Measurements from ENCODE around the gene UNKL.

UNKL gene

DNA sequence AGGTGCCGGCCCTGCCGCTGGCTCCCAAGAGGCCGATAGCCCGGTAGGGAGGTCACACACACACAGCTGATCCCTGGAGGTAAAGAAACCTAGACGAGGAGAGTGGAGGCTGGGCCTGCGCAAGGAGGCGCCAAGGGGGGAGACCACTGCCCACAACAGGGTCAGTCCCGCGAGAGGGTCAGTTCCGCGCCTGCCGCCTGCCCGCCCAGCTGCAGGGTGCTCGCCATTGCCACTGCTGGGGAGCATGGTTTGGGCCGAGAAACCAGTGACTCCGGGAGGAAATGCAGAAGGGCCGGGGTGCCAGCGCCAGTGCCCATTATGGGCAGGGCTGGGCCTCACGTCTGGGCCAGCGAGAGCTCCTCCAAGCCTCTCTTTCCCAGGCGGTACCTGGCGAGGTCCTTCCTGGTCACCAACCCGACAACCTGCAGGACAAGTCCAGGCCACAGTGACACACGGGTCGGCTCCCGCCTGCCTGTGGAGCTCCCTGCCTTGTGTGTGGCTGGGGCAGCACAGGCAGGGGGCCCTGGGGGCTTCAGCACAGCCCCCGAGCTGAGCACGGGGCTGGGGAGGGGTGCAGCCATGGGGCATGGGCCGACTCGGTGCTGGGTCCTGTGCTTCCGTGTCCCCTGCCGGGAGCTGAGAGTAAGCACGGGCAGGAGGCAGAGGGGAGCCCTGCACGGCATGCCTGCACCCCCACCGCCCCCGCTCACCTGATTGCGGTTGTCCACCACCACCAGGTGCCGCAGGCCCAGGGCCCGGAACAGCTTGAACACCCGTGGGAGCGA, 32.0 kb upstream of the UNKL start:
- TF ChIP-seq, protein P1, sequence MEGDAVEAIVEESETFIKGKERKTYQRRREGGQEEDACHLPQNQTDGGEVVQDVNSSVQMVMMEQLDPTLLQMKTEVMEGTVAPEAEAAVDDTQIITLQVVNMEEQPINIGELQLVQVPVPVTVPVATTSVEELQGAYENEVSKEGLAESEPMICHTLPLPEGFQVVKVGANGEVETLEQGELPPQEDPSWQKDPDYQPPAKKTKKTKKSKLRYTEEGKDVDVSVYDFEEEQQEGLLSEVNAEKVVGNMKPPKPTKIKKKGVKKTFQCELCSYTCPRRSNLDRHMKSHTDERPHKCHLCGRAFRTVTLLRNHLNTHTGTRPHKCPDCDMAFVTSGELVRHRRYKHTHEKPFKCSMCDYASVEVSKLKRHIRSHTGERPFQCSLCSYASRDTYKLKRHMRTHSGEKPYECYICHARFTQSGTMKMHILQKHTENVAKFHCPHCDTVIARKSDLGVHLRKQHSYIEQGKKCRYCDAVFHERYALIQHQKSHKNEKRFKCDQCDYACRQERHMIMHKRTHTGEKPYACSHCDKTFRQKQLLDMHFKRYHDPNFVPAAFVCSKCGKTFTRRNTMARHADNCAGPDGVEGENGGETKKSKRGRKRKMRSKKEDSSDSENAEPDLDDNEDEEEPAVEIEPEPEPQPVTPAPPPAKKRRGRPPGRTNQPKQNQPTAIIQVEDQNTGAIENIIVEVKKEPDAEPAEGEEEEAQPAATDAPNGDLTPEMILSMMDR (IDR thresholded peaks at IDR 0.05; ENCODE audit: low read depth, low read length, missing control alignments) = no peak
- no peak for DNase-seq (ENCODE audit: extremely low read depth, low read depth)
- H3K4me3 ChIP-seq (replicated peaks; ENCODE audit: low read depth, low read length) = no peak overlapping the region

DNA sequence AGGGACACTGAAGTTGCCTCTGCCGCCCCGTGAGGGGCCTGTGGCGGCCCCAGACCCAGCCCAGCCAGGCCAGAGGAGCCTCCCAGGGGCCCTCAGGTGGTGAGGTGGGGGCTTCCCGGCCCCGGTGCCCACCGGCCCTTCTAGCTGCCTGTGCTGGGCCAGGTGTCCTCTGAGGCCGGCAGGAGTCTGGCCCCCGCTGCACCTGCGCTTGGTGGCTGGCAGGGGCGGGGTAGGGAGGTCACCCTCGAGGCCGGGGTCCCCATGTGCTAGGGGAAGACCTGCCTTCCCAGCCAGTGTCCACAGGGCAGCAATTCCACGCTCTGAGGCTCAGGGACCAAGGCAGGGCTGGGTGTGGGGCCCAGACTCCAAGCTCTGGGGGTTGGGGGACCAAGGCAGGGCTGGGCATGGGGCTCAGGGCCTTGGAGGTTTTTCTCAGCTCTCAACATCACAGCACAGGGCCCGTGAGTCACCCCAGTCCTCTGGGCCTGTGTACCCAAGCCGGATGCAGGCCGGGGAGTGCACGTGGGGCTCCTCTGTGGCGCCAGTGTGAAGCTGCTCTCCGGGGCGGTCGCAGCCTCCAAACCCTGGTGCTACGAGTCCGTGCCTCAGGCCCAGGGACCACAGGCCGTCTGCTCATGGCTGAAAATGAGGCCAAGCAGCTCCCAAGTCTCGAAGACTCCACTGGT, 31.2 kb upstream of the UNKL start:
- DNase-seq (ENCODE audit: extremely low read depth, low read depth) = no peak
- TF ChIP-seq, protein P1 (IDR thresholded peaks at IDR 0.05; ENCODE audit: low read depth, low read length, missing control alignments) = no peak
- H3K4me3 ChIP-seq (replicated peaks; ENCODE audit: low read depth, low read length) = no peak overlapping the region

DNA sequence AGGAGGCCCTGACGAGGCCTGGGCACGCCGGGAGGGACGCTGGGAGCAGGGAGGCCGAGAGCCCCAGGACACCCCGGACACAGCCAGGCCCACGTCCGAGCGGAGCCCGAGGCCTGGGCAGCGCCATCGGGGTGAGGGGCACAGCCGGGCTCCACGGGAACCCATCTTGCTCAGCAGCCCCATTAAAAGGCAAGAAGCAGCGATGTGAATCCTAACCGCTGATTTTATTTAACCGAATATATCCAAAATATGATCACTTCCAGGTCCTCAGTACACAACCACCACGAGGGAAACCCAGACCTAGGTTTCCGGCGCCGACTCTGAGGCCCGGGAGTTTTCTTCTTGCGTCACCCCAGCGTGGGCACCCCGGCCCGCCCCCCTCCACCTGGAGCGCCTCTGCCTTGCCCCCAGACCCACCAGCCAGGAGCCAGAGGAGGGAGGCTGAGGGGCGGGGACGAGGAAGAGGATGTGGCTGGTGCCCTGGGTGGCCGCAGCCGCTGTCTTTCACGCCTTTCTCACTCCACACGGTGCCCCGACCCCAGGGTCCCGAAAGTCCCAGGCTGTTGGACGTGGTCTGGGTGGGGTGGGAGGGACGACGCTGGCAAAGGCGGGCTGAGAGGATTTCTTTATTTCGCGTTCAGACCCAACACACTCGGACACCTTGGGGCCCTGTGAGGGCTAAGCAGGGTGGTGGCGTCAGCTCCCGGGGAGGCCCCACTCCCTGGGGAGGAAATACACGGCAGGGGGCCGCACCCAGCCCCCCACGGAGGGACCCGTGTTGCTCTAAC, 30.4 kb upstream of the UNKL start:
- TF ChIP-seq, protein P1 (IDR thresholded peaks at IDR 0.05; ENCODE audit: low read depth, low read length, missing control alignments) = no peak

DNA sequence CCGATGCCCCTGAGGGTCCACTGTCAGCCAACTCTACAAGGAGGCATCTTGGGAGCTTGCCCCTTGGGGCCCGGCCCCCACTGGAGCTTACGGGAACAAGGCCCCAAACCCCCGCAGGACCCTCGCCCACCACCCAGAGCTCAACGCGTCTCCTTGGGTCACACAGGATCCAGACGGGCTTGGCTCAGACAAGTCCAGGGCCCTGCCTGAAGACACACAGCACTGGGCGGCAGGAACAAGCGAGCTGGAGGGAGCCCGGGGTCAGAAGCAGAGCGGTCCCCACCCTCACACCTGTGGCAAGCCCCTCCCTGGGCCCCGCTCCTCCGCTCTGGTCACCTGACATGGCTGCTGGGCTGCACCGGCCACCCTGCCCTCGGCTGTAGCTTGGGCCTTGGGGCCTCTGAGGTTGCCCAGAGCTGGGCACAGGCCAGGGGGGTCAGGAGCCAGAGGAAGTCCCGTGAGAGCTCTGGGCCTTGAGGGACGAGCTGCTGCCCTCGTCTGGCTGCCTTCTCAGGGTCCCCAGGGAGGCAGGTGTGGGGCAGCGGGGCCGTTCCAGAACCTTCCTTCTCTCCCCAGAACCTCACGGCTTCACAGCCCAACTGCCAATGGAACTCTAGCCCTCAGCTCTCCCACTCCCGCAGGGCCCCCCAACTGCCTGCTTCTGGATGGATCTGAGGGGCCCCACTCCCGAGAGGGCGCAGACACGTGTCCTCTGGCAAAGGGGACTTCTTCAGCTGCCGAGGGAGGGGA, 29.7 kb upstream of the UNKL start, which contains the start of gene CCDC154:
CCDC154 (minus strand) TSS at position 577 of the 750 bp plus-strand sequence; CDS start at position 343, 234 bp downstream.
- H3K4me3 ChIP-seq (replicated peaks; ENCODE audit: low read depth, low read length) = no peak within 1 kb of the TSS
- no peak for DNase-seq (ENCODE audit: extremely low read depth, low read depth)
- TF ChIP-seq, protein P1 (IDR thresholded peaks at IDR 0.05; ENCODE audit: low read depth, low read length, missing control alignments) = no peak

More for the DNA sequence above, 30.4 kb upstream of the UNKL start:
- no peak overlapping the region for H3K4me3 ChIP-seq (replicated peaks; ENCODE audit: low read depth, low read length)
- no peak for DNase-seq (ENCODE audit: extremely low read depth, low read depth)

DNA sequence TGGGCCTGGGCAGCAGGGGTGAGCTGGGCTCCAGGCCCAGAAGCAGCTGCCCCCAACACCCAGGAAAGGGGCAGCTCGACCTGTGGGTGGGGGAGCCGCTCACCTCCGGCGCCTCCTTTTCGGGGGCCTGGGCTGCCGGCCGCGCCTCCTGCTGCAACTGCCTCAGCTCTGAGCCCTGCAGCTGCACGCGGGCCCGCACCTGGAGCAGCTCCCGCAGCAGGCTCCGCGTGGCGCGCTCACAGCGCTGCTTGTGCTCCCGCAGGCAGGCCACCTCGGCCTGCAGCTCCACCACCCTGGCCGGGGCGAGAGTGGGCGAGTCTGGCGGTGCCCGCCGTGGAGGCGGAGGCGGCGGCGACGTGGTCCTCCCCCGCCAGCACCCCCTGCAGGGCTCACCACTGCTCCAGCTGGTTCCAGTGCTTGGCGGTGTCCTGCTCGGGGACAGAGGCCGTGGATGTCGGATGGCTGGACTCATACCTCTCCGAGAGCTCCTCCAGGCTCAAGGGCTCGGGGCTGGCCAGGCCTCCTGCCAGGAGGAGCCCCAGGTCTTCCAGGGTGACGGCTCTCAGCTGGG, 29.0 kb upstream of the UNKL start:
- TF ChIP-seq, protein P1 (IDR thresholded peaks at IDR 0.05; ENCODE audit: low read depth, low read length, missing control alignments) = no peak
- no peak overlapping the region for H3K4me3 ChIP-seq (replicated peaks; ENCODE audit: low read depth, low read length)

DNA sequence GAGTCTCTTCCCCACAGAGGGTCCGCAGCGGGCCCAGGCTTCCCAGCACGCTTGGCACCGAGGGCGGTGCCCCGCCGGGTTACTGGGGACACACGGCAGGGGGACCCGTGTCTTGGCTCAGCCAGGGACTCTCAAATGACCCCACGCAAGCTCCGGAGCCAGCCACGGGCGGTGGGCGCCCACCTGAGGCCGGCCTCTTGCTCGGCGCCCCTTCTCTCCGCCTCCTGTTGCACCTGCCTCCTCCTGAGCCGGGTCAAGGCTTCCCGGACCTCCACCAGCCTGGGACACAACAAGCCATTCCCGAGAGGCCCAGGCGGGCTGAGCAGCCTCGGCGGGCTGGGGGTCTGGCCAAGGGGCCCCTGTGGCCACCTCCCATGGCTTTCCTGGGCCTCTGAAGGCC, 28.2 kb upstream of the UNKL start:
- no peak overlapping the region for H3K4me3 ChIP-seq (replicated peaks; ENCODE audit: low read depth, low read length)
- no peak for DNase-seq (ENCODE audit: extremely low read depth, low read depth)
- TF ChIP-seq, protein P1 (IDR thresholded peaks at IDR 0.05; ENCODE audit: low read depth, low read length, missing control alignments) = no peak

More for the DNA sequence above, 29.0 kb upstream of the UNKL start:
- DNase-seq (ENCODE audit: extremely low read depth, low read depth) = no peak

Measured in HFF-Myc (cell line).